Right lobe of liver (tissue), 4 donors: ENCODE data around the gene STPG3.

ENCODE experiments used
- POLR2A ChIP-seq: fragments of 450-650 bp; IDR thresholded peaks from one replicate; pipeline ENCODE4 v1.6.1; 2017; ENCODE audit warnings: antibody characterized with exemption, mild to moderate bottlenecking
- TF ChIP-seq, protein P1 (sequence below), 4 donors: fragments of 200-600 bp in 3 of 4; fragments of 450-650 bp in 1 of 4; IDR thresholded peaks; one replicate each; pipeline versions ENCODE4 v1.5.1 to v1.8.0; 2016 to 2022; ENCODE audit warnings: antibody characterized with exemption in 4 of 4, mild to moderate bottlenecking in 2 of 4
- donor health status: DM: no; HTN: no; CAD: no.
- donor health status: DM: no; HTN: no; CAD: no.
- donor health status: DM: no; HTN: yes; CAD: no.

DNA sequence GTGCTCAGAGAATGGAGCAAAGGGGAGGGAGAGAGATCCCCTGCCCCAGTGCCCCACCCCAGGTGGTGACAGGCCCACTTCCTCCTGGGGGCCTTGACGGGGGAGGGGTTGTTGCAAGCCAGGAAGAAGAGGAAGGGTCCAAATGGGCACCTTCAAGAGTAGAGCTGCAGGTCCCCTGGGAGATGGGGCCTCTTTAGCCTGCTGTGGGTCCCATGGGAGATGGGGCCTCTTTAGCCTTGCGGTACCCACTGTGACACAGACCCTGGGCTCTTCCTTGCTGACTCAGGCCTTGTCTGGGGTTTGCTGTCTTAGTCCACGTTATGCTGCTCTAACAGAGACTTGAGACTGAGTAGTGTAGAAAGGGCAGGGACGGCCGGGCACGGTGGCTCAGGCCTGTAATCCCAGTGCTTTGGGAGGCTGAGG, 16.9 kb downstream of the STPG3 start:
- TF ChIP-seq, protein P1, sequence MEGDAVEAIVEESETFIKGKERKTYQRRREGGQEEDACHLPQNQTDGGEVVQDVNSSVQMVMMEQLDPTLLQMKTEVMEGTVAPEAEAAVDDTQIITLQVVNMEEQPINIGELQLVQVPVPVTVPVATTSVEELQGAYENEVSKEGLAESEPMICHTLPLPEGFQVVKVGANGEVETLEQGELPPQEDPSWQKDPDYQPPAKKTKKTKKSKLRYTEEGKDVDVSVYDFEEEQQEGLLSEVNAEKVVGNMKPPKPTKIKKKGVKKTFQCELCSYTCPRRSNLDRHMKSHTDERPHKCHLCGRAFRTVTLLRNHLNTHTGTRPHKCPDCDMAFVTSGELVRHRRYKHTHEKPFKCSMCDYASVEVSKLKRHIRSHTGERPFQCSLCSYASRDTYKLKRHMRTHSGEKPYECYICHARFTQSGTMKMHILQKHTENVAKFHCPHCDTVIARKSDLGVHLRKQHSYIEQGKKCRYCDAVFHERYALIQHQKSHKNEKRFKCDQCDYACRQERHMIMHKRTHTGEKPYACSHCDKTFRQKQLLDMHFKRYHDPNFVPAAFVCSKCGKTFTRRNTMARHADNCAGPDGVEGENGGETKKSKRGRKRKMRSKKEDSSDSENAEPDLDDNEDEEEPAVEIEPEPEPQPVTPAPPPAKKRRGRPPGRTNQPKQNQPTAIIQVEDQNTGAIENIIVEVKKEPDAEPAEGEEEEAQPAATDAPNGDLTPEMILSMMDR (IDR thresholded peaks at IDR 0.05): no peak
- no peak for TF ChIP-seq POLR2A
